SK-N-SH (cell line): ENCODE results near the gene LRTM2. TPM values are rescaled to one million over a fixed set of nuclear protein-coding genes. Genes with fewer than 3 reads are reported as not detected.

ENCODE experiments used
- CTCF ChIA-PET: fragments of 300-600, 350-600 bp; formaldehyde crosslinking; extraction: SDS; loops from one replicate; lab custom pipeline; 2021; lab: Yijun Ruan, JAX
- POLR2A ChIA-PET: fragments of 350-600 bp; sonication (Branson Sonifier 250); formaldehyde crosslinking; extraction: SDS; loops from one replicate; lab custom pipeline; 2020; ENCODE audit warnings: antibody characterized with exemption, inconsistent platforms; lab: Yijun Ruan, JAX
- DNase-seq: peaks from one replicate; pipeline ENCODE4 v3.0.0; 2012
- H2AFZ ChIP-seq: fragments of 200-600 bp; sonication (generic); 2 replicates; pipeline ENCODE4 v1.8.1; 2016; ENCODE audit warnings: antibody characterized with exemption, mild to moderate bottlenecking, low read depth
- H3F3A ChIP-seq: fragments of 200-600 bp; sonication (generic); replicated peaks from 2 replicates; pipeline ENCODE3; 2016; ENCODE audit warnings: antibody characterized with exemption, mild to moderate bottlenecking; ENCODE audit not compliant: insufficient read depth
- H3K27ac ChIP-seq, 2 experiments: fragments of 200-500 bp in 1 of 2; fragments of 200-600 bp in 1 of 2; sonication (Bioruptor generic) in 1 of 2; sonication (generic), shearing (Covaris generic) in 1 of 2; 2 replicates each; pipeline versions ENCODE4 v1.5.1 to v1.6.1; 2014 to 2016; ENCODE audit warnings: low read depth in 2 of 2, inconsistent platforms in 1 of 2, low read length in 1 of 2, mild to moderate bottlenecking in 1 of 2, mixed read lengths in 1 of 2
- H3K27me3 ChIP-seq: fragments of 200-600 bp; sonication (generic), shearing (Covaris generic); 2 replicates; pipeline ENCODE4 v1.6.1; 2016; ENCODE audit warnings: mixed run types; ENCODE audit not compliant: insufficient read depth
- H3K36me3 ChIP-seq, 2 experiments: fragments of 200-500 bp in 1 of 2; fragments of 200-600 bp in 1 of 2; sonication (Bioruptor generic) in 1 of 2; sonication (generic) in 1 of 2; replicated peaks in 1 of 2; 2 replicates each; pipeline versions ENCODE3 to v1.5.1; 2014 to 2016; ENCODE audit warnings: low read length in 1 of 2, mild to moderate bottlenecking in 1 of 2; ENCODE audit not compliant: insufficient read depth in 2 of 2, control insufficient read depth in 1 of 2
- H3K4me1 ChIP-seq, 2 experiments: fragments of 200-500 bp in 1 of 2; fragments of 200-600 bp in 1 of 2; sonication (Bioruptor generic) in 1 of 2; sonication (generic), shearing (Covaris generic) in 1 of 2; 2 replicates each; pipeline versions ENCODE4 v1.5.1 to v1.6.1; 2014 to 2016; ENCODE audit warnings: low read depth in 1 of 2, low read length in 1 of 2, mixed run types in 1 of 2; ENCODE audit not compliant: insufficient read depth in 2 of 2, control insufficient read depth in 1 of 2
- H3K4me2 ChIP-seq: fragments of 200-600 bp; sonication (generic), shearing (Covaris generic); 2 replicates; pipeline ENCODE4 v1.6.1; 2017; ENCODE audit warnings: mixed run types
- H3K4me3 ChIP-seq, 2 experiments: fragments of 200-500 bp in 1 of 2; fragments of 200-600 bp in 1 of 2; sonication (Bioruptor generic) in 1 of 2; sonication (generic), shearing (Covaris generic) in 1 of 2; 2 replicates each; pipeline versions ENCODE4 v1.5.1 to v1.8.1; 2014 to 2016; ENCODE audit warnings: low read depth in 2 of 2, inconsistent platforms in 1 of 2, low read length in 1 of 2, mild to moderate bottlenecking in 1 of 2, mixed read lengths in 1 of 2, moderate library complexity in 1 of 2
- H3K79me2 ChIP-seq: fragments of 200-600 bp; sonication (generic); 2 replicates; pipeline ENCODE4 v1.8.1; 2017; ENCODE audit warnings: mild to moderate bottlenecking; ENCODE audit not compliant: insufficient read depth
- H3K9ac ChIP-seq: fragments of 200-600 bp; sonication (generic); 2 replicates; pipeline ENCODE4 v1.6.1; 2017; ENCODE audit warnings: mixed run types
- H3K9me2 ChIP-seq: fragments of 200-600 bp; sonication (generic); 2 replicates; pipeline ENCODE4 v1.6.1; 2017; ENCODE audit warnings: mixed run types
- H3K9me3 ChIP-seq: fragments of 200-600 bp; sonication (generic); 2 replicates; pipeline ENCODE4 v1.6.1; 2017; ENCODE audit warnings: mixed run types, mild to moderate bottlenecking, moderate library complexity
- H4K20me1 ChIP-seq: fragments of 200-600 bp; sonication (generic); 2 replicates; pipeline ENCODE4 v1.6.1; 2017; ENCODE audit warnings: mild to moderate bottlenecking, mixed run types; ENCODE audit not compliant: insufficient read depth
- CHD2 ChIP-seq: fragments of 150-350 bp; IDR thresholded peaks from 2 replicates; pipeline ENCODE4 v1.6.1; 2018; ENCODE audit warnings: low read length; ENCODE audit not compliant: partially characterized antibody
- ELF1 ChIP-seq: IDR thresholded peaks from 2 replicates; pipeline ENCODE4 v1.4.0; 2012
- FOSL2 ChIP-seq: IDR thresholded peaks from 2 replicates; pipeline ENCODE4 v1.4.0; 2012; ENCODE audit warnings: low read depth, mild to moderate bottlenecking, moderate library complexity, borderline replicate concordance
- FOXJ3 ChIP-seq: sonication (generic); formaldehyde crosslinking; IDR thresholded peaks from 2 replicates; pipeline ENCODE4 v1.5.1; 2020; ENCODE audit warnings: mild to moderate bottlenecking, missing genetic modification reagents
- GABPA ChIP-seq: IDR thresholded peaks from 2 replicates; pipeline ENCODE4 v1.4.0; 2012; ENCODE audit warnings: low read depth, mild to moderate bottlenecking
- MEF2A ChIP-seq: IDR thresholded peaks from 2 replicates; pipeline ENCODE4 v1.4.0; 2012; ENCODE audit warnings: low read depth, borderline replicate concordance
- RAD21 ChIP-seq: IDR thresholded peaks from 2 replicates; pipeline ENCODE4 v1.6.1; 2012; ENCODE audit warnings: mild to moderate bottlenecking, low read length
- RCOR1 ChIP-seq: fragments of 150-350 bp; IDR thresholded peaks from 2 replicates; pipeline ENCODE4 v1.6.1; 2017; ENCODE audit warnings: antibody characterized with exemption, low read length
- RXRA ChIP-seq: IDR thresholded peaks from 2 replicates; pipeline ENCODE4 v1.4.0; 2012; ENCODE audit warnings: low read depth, mild to moderate bottlenecking, borderline replicate concordance
- SMC3 ChIP-seq: IDR thresholded peaks from 2 replicates; pipeline ENCODE4 v1.6.1; 2012; ENCODE audit warnings: low read depth, low read length, improper control_type of control experiment
- TCF12 ChIP-seq: IDR thresholded peaks from 2 replicates; pipeline ENCODE4 v1.4.0; 2012
- YY1 ChIP-seq: IDR thresholded peaks from 2 replicates; pipeline ENCODE4 v1.4.0; 2012; ENCODE audit warnings: low read depth, mild to moderate bottlenecking
- WGBS: methylation state at CpG from one replicate; pipeline ENCODE4 v1.1.6; 2017; ENCODE audit warnings: low lambda C conversion rate; 5-methylcytosine and 5-hydroxymethylcytosine counted together
- polyA plus RNA-seq, 3 experiments: library from polyadenylated mRNA; depleted of rRNA; stranded (reverse); fragments of >200 nt; gene quantifications; 2 replicates each; pipeline ENCODE4 v1.2.3, GENCODE V29; 2012
- TF ChIP-seq, protein P1 (sequence below): IDR thresholded peaks from 2 replicates; pipeline ENCODE4 v1.4.0; 2012; ENCODE audit warnings: low read depth, borderline replicate concordance
- TF ChIP-seq, protein P2 (sequence below): IDR thresholded peaks from 2 replicates; pipeline ENCODE4 v1.4.0; 2012; ENCODE audit warnings: low read depth, borderline replicate concordance
- TF ChIP-seq, protein P3 (sequence below): IDR thresholded peaks from 2 replicates; pipeline ENCODE4; 2012
- TF ChIP-seq, protein P4 (sequence below): IDR thresholded peaks from 2 replicates; pipeline ENCODE4 v1.6.1; 2012; ENCODE audit warnings: mild to moderate bottlenecking, low read depth, low read length, moderate library complexity

LRTM2 gene
- polyA plus RNA-seq, 1 of the 3 experiments (the other 2 are of a cell fraction) = not detected

DNA sequence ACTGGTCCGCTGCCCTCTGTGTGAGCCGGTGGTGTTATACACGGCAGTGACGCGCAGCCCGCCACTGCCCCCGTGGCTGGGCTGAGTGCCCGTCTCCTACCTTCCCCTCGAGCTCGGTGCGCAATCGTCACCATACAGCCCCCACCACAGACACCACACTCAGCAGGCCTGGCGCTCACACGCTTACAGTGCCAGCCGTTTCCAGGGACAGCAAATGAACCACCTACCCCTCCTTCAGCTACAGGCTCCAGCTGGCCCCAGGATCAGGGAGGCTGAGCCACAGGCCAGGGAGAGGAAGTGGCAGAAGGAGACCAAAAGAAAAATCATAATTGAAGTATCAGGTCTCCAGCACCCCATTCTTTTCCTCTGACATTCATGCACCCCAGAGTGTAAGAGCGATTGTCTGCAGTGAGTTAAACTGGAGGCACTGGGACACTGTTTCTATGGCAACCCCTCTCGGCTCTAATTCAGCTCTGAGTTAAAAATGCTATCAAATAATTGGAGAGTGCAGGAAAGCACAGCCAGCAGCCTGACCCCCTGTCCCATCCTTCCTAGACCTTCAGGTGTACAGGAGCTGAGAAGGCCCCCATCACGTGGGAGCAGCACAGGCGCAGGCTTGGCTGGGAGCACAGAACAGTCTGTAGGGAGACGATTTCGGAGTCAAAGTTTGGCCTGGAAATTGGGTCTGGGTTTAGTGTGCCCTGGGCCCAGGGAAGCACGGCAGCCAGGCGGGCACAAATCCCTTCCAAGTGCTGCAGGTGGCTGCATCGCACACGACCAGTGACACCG lies 18.0 kb downstream of the LRTM2 start:
- TF ChIP-seq MEF2A (no peak), RCOR1 (no peak), RXRA (no peak), TCF12 (no peak), ELF1 (no peak), FOSL2 (no peak), CHD2 (no peak), GABPA (no peak), SMC3 (no peak), FOXJ3 (CRISPR knock-in tag) (no peak), YY1 (no peak), RAD21 (no peak; the same call in 1 of the 2 replicates)
- TF ChIP-seq, protein P1, sequence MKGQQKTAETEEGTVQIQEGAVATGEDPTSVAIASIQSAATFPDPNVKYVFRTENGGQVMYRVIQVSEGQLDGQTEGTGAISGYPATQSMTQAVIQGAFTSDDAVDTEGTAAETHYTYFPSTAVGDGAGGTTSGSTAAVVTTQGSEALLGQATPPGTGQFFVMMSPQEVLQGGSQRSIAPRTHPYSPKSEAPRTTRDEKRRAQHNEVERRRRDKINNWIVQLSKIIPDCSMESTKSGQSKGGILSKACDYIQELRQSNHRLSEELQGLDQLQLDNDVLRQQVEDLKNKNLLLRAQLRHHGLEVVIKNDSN = no peak
- TF ChIP-seq, protein P2, sequence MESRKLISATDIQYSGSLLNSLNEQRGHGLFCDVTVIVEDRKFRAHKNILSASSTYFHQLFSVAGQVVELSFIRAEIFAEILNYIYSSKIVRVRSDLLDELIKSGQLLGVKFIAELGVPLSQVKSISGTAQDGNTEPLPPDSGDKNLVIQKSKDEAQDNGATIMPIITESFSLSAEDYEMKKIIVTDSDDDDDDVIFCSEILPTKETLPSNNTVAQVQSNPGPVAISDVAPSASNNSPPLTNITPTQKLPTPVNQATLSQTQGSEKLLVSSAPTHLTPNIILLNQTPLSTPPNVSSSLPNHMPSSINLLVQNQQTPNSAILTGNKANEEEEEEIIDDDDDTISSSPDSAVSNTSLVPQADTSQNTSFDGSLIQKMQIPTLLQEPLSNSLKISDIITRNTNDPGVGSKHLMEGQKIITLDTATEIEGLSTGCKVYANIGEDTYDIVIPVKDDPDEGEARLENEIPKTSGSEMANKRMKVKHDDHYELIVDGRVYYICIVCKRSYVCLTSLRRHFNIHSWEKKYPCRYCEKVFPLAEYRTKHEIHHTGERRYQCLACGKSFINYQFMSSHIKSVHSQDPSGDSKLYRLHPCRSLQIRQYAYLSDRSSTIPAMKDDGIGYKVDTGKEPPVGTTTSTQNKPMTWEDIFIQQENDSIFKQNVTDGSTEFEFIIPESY = no peak
- TF ChIP-seq, protein P3, sequence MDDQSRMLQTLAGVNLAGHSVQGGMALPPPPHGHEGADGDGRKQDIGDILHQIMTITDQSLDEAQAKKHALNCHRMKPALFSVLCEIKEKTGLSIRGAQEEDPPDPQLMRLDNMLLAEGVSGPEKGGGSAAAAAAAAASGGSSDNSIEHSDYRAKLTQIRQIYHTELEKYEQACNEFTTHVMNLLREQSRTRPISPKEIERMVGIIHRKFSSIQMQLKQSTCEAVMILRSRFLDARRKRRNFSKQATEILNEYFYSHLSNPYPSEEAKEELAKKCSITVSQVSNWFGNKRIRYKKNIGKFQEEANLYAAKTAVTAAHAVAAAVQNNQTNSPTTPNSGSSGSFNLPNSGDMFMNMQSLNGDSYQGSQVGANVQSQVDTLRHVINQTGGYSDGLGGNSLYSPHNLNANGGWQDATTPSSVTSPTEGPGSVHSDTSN = no peak
- TF ChIP-seq, protein P4, sequence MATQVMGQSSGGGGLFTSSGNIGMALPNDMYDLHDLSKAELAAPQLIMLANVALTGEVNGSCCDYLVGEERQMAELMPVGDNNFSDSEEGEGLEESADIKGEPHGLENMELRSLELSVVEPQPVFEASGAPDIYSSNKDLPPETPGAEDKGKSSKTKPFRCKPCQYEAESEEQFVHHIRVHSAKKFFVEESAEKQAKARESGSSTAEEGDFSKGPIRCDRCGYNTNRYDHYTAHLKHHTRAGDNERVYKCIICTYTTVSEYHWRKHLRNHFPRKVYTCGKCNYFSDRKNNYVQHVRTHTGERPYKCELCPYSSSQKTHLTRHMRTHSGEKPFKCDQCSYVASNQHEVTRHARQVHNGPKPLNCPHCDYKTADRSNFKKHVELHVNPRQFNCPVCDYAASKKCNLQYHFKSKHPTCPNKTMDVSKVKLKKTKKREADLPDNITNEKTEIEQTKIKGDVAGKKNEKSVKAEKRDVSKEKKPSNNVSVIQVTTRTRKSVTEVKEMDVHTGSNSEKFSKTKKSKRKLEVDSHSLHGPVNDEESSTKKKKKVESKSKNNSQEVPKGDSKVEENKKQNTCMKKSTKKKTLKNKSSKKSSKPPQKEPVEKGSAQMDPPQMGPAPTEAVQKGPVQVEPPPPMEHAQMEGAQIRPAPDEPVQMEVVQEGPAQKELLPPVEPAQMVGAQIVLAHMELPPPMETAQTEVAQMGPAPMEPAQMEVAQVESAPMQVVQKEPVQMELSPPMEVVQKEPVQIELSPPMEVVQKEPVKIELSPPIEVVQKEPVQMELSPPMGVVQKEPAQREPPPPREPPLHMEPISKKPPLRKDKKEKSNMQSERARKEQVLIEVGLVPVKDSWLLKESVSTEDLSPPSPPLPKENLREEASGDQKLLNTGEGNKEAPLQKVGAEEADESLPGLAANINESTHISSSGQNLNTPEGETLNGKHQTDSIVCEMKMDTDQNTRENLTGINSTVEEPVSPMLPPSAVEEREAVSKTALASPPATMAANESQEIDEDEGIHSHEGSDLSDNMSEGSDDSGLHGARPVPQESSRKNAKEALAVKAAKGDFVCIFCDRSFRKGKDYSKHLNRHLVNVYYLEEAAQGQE = no peak
- TF ChIP-seq, all 33 proteins: peak for 0
- 41% methylated on average over 21 of the region's 26 CpGs for WGBS
- Histone ChIP-seq H3K9ac (no peak overlapping the region), H3F3A (no peaks in the 10 kb centered on the region), H3K9me2 (no peaks in the 10 kb centered on the region), H3K4me2 (0 out of 2 replicates have a peak overlapping the region, but pooled peaks have one; percentile 37), H3K36me3 (no peaks in the 10 kb centered on the region), H3K4me1 (peaks cover 4 to 65% of the 10 kb centered on the region in 2 experiments; a peak in 3 of 4 replicates), H3K9me3 (no peaks in the 10 kb centered on the region), H3K27ac (peak overlapping the region in 1 of 2 experiments; percentile 98; a peak in 2 of 4 replicates), H3K79me2 (no peaks in the 10 kb centered on the region), H4K20me1 (no peaks in the 10 kb centered on the region), H2AFZ (no peak overlapping the region), H3K4me3 (no peak overlapping the region; a peak in 1 of 4 replicates), H3K27me3 (no peaks in the 10 kb centered on the region)
- ChIA-PET POLR2A (interaction anchor here (0.9 to 1.3 kb wide), 2 partner anchors 41 to 101 kb away, joined by 3 to 7 read pairs; no protein-coding TSS in a partner anchor), CTCF (interaction anchor here (0.6 to 4.5 kb wide), 9 partner anchors 10 to 106 kb away, joined by 3 to 35 read pairs (median 5); partner anchors contain the start of gene LRTM2)
- peak; percentile 85 for DNase-seq
